Trophoblast cell (in vitro differentiated cells and primary cell): ENCODE data around the gene PERM1.

Experiments
- DNase-seq, 2 donors: peaks; one replicate each; pipeline ENCODE4 v3.0.0-alpha.2; 2016
- H2AFZ ChIP-seq: 2 replicates; pipeline ENCODE4 v1.6.1; 2013; ENCODE audit warnings: low read length, moderate library complexity, mild to moderate bottlenecking; ENCODE audit not compliant: insufficient read depth, poor library complexity
- H2AK5ac ChIP-seq: 2 replicates; pipeline ENCODE4 v1.6.1; 2013; ENCODE audit warnings: mild to moderate bottlenecking, low read length
- H2BK120ac ChIP-seq: 2 replicates; pipeline ENCODE4 v1.6.1; 2013; ENCODE audit warnings: low read length, mild to moderate bottlenecking, moderate library complexity; ENCODE audit not compliant: insufficient read depth, poor library complexity
- H2BK12ac ChIP-seq: 2 replicates; pipeline ENCODE4 v1.6.1; 2013; ENCODE audit warnings: mild to moderate bottlenecking, low read length, moderate library complexity
- H2BK5ac ChIP-seq: 2 replicates; pipeline ENCODE4 v1.6.1; 2013; ENCODE audit warnings: low read length, low read depth, moderate library complexity, mild to moderate bottlenecking; ENCODE audit not compliant: poor library complexity
- H3K14ac ChIP-seq: 2 replicates; pipeline ENCODE4 v1.6.1; 2013; ENCODE audit warnings: mild to moderate bottlenecking, low read length
- H3K18ac ChIP-seq: 2 replicates; pipeline ENCODE4 v1.6.1; 2013; ENCODE audit warnings: mild to moderate bottlenecking, low read length
- H3K23ac ChIP-seq: 2 replicates; pipeline ENCODE4 v1.6.1; 2013; ENCODE audit warnings: low read length
- H3K27ac ChIP-seq: 2 replicates; pipeline ENCODE4 v1.5.1; 2013; ENCODE audit warnings: low read depth, mild to moderate bottlenecking, inconsistent platforms, low read length, moderate library complexity
- H3K27me3 ChIP-seq: 2 replicates; pipeline ENCODE4 v1.6.1; 2013; ENCODE audit warnings: inconsistent platforms, mild to moderate bottlenecking, low read length, moderate library complexity; ENCODE audit not compliant: insufficient read depth
- H3K36me3 ChIP-seq, 2 experiments: 1 replicate in 1 of 2; 2 replicates in 1 of 2; pipeline ENCODE4 v1.6.1; 2013; ENCODE audit warnings: low read length in 2 of 2, mild to moderate bottlenecking in 2 of 2, moderate library complexity in 1 of 2; ENCODE audit not compliant: insufficient read depth in 2 of 2, control insufficient read depth in 1 of 2
- H3K4ac ChIP-seq: 2 replicates; pipeline ENCODE4 v1.6.1; 2013; ENCODE audit warnings: low read depth, mild to moderate bottlenecking, low read length, moderate library complexity
- H3K4me1 ChIP-seq, 2 experiments: 1 replicate in 1 of 2; 2 replicates in 1 of 2; pipeline ENCODE4 v1.6.1; 2013; ENCODE audit warnings: low read length in 2 of 2, mild to moderate bottlenecking in 2 of 2, moderate library complexity in 1 of 2; ENCODE audit not compliant: insufficient read depth in 2 of 2, control insufficient read depth in 1 of 2
- H3K4me2 ChIP-seq: 2 replicates; pipeline ENCODE4 v1.6.1; 2013; ENCODE audit warnings: inconsistent platforms, mild to moderate bottlenecking, low read length, moderate library complexity
- H3K4me3 ChIP-seq: 2 replicates; pipeline ENCODE4 v1.5.1; 2013; ENCODE audit warnings: mild to moderate bottlenecking, low read depth, low read length, inconsistent platforms
- H3K79me1 ChIP-seq: one replicate; pipeline ENCODE4 v1.6.1; 2013; ENCODE audit warnings: low read length
- H3K79me2 ChIP-seq: 2 replicates; pipeline ENCODE4 v1.6.1; 2013; ENCODE audit warnings: low read length, mild to moderate bottlenecking; ENCODE audit not compliant: control insufficient read depth, insufficient read depth, poor library complexity
- H3K9ac ChIP-seq: 2 replicates; pipeline ENCODE4 v1.6.1; 2013; ENCODE audit warnings: mild to moderate bottlenecking, low read length
- H3K9me3 ChIP-seq: 2 replicates; pipeline ENCODE4 v1.6.1; 2013; ENCODE audit warnings: low read depth, mild to moderate bottlenecking, control low read depth, inconsistent platforms, low read length; ENCODE audit not compliant: insufficient read depth
- H4K12ac ChIP-seq: 2 replicates; pipeline ENCODE4 v1.6.1; 2013; ENCODE audit warnings: low read depth, mild to moderate bottlenecking, low read length, moderate library complexity
- H4K8ac ChIP-seq: 2 replicates; pipeline ENCODE4 v1.6.1; 2013; ENCODE audit warnings: low read depth, mild to moderate bottlenecking, low read length, moderate library complexity
- H4K91ac ChIP-seq: one replicate; pipeline ENCODE4 v1.6.1; 2013; ENCODE audit warnings: low read depth, mild to moderate bottlenecking, low read length, moderate library complexity
- WGBS: extraction: QIAGEN DNeasy Blood & Tissue Kit; methylation state at CpG from one replicate; pipeline ENCODE4 v1.1.7; 2013; ENCODE audit warnings: missing lambda C conversion rate; ENCODE audit not compliant: insufficient read length, insufficient coverage; ENCODE audit errors: extremely low coverage; 5-methylcytosine and 5-hydroxymethylcytosine counted together

The PERM1 gene

GRCh38 chr1:1004780-1005697, 23.1 kb upstream of the PERM1 start:
- Histone ChIP-seq H2BK120ac (peak overlapping the region; percentile 3), H4K12ac (no peak overlapping the region), H3K36me3 (no peaks in the 10 kb centered on the region), H4K8ac (peak overlapping the region; percentile 12), H4K91ac (peak overlapping the region; percentile 59), H3K9me3 (peaks cover 4% of the 10 kb centered on the region), H2BK12ac (peak overlapping the region; percentile 58), H2BK5ac (no peak overlapping the region), H3K4me1 (peaks cover 36 to 49% of the 10 kb centered on the region in 2 experiments), H3K4me3 (no peak overlapping the region), H3K4ac (no peak overlapping the region), H3K9ac (no peak overlapping the region), H3K14ac (peak overlapping the region; percentile 62), H3K79me2 (peaks cover 3% of the 10 kb centered on the region), H3K4me2 (no peak overlapping the region), H2AFZ (no peak overlapping the region), H3K27me3 (no peaks in the 10 kb centered on the region), H3K79me1 (peaks cover 26% of the 10 kb centered on the region), H3K23ac (no peak overlapping the region), H2AK5ac (peak overlapping the region; percentile 21), H3K27ac (peak overlapping the region; percentile 18), H3K18ac (peak overlapping the region; percentile 47)
- DNase-seq: peak in 1 of 2 donors; percentile 53
- no CpG with 5 or more reads among the region's 21 CpGs for WGBS

- H3K4ac ChIP-seq: no peak overlapping the region
- H3K9me3 ChIP-seq: peaks cover 4% of the 10 kb centered on the region
- H3K27ac ChIP-seq: no peak overlapping the region
- H2BK120ac ChIP-seq: no peak overlapping the region
- no peak overlapping the region for H3K23ac ChIP-seq
- peaks cover 3% of the 10 kb centered on the region for H3K79me2 ChIP-seq
- no peaks in the 10 kb centered on the region for H3K36me3 ChIP-seq
- H2BK5ac ChIP-seq: no peak overlapping the region
- peak overlapping the region; percentile 7 for H3K4me3 ChIP-seq
- no peak for DNase-seq
- no peak overlapping the region for H4K8ac ChIP-seq
- WGBS: no CpG with 5 or more reads among the region's 7 CpGs
- H3K14ac ChIP-seq: no peak overlapping the region
- H3K18ac ChIP-seq: no peak overlapping the region
- no peak overlapping the region for H3K4me2 ChIP-seq
- no peak overlapping the region for H2AFZ ChIP-seq
- peaks cover 31% of the 10 kb centered on the region for H3K79me1 ChIP-seq
- peaks cover 39 to 51% of the 10 kb centered on the region in 2 experiments for H3K4me1 ChIP-seq
- no peak overlapping the region for H2AK5ac ChIP-seq
- no peak overlapping the region for H4K12ac ChIP-seq
- no peak overlapping the region for H3K9ac ChIP-seq
- no peak overlapping the region for H4K91ac ChIP-seq
- H2BK12ac ChIP-seq: no peak overlapping the region
- H3K27me3 ChIP-seq: peaks cover 4% of the 10 kb centered on the region
Measured at GRCh38 chr1:1004420-1004779, 22.5 kb upstream of the PERM1 start.

DNA sequence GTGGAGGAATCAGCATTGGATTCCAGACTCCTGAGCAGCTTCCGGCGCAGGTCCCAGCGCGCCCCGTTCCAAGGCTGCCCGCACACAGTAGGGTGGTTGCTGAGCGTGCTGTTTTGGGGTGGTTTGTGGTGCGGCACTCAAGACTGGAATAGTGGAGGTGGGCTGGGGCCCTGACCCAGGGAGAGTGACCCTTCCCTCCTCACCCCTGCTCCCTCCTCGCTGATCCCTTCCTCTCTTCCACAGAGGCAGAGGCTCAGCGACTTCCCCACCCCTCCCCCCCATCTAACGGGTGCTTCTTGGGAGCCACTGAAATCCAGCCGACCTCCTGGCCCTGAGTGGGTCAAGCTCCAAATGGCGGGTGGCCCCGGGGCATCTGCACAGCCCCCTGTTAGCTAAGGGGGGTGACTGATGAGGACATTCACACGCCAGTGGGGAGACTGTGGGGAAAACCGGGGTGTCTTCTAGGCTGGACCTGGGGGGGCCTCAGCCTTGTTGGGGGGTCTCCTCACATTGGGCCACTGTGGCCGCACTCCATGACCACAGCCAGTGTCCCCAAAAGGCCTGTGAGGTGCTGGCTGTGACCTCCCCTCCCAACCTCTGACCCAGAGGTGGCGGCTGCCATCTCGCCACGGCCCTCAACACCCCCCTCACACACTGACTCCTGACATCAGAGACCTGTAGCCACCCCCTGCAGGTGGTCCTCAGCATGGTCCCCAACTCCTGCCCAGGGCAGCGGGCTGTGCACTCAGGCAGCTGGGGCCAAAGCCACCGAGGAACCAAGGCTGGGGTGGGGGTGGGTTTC, 21.9 kb upstream of the PERM1 start:
- H4K12ac ChIP-seq: no peak overlapping the region
- no peak overlapping the region for H3K9ac ChIP-seq
- H3K9me3 ChIP-seq: peaks cover 4% of the 10 kb centered on the region
- H2BK12ac ChIP-seq: no peak overlapping the region
- no peak overlapping the region for H3K4ac ChIP-seq
- H3K36me3 ChIP-seq: no peaks in the 10 kb centered on the region
- peaks cover 10% of the 10 kb centered on the region for H3K27me3 ChIP-seq
- H3K4me2 ChIP-seq: no peak overlapping the region
- H3K4me3 ChIP-seq: no peak overlapping the region
- no peak overlapping the region for H4K8ac ChIP-seq
- no peak overlapping the region for H2AFZ ChIP-seq
- WGBS: no CpG with 5 or more reads among the region's 22 CpGs
- H3K14ac ChIP-seq: no peak overlapping the region
- H2AK5ac ChIP-seq: peak overlapping the region; percentile 32
- no peak overlapping the region for H2BK120ac ChIP-seq
- H3K79me1 ChIP-seq: peaks cover 33% of the 10 kb centered on the region
- no peak for DNase-seq
- H2BK5ac ChIP-seq: no peak overlapping the region
- H3K18ac ChIP-seq: no peak overlapping the region
- H3K79me2 ChIP-seq: peaks cover 3% of the 10 kb centered on the region
- H4K91ac ChIP-seq: no peak overlapping the region
- H3K23ac ChIP-seq: no peak overlapping the region
- no peak overlapping the region for H3K27ac ChIP-seq
- H3K4me1 ChIP-seq: peaks cover 39 to 56% of the 10 kb centered on the region in 2 experiments

- peak overlapping the region; percentile 18 for H2BK5ac ChIP-seq
- H3K36me3 ChIP-seq: peaks cover 0 to 2% of the 10 kb centered on the region in 2 experiments
- no peak overlapping the region for H3K9ac ChIP-seq
- peak overlapping the region; percentile 69 for H3K18ac ChIP-seq
- H3K4me1 ChIP-seq: peaks cover 39 to 51% of the 10 kb centered on the region in 2 experiments
- peaks cover 6% of the 10 kb centered on the region for H3K9me3 ChIP-seq
- H4K91ac ChIP-seq: peak overlapping the region; percentile 95
- H3K14ac ChIP-seq: peak overlapping the region; percentile 56
- H2AFZ ChIP-seq: peak overlapping the region; percentile 63
- WGBS: no CpG with 5 or more reads among the region's 58 CpGs
- no peak for DNase-seq
- no peak overlapping the region for H3K23ac ChIP-seq
- H3K4me3 ChIP-seq: peak overlapping the region; percentile 76
- H3K27me3 ChIP-seq: peaks cover 26% of the 10 kb centered on the region
- H4K8ac ChIP-seq: peak overlapping the region; percentile 95
- peak overlapping the region; percentile 35 for H2AK5ac ChIP-seq
- H3K27ac ChIP-seq: no peak overlapping the region
- H3K4me2 ChIP-seq: peak overlapping the region; percentile 67
- H2BK12ac ChIP-seq: peak overlapping the region; percentile 63
- H3K79me2 ChIP-seq: peaks cover 3% of the 10 kb centered on the region
- H2BK120ac ChIP-seq: peak overlapping the region; percentile 64
- peak overlapping the region; percentile 47 for H3K4ac ChIP-seq
- peaks cover 33% of the 10 kb centered on the region for H3K79me1 ChIP-seq
- H4K12ac ChIP-seq: peak overlapping the region; percentile 71
Measured at GRCh38 chr1:1001057-1001783, 19.3 kb upstream of the PERM1 start.
